H1 (cell line): Measurements from ENCODE around the gene CNBP. TPM values are rescaled to one million over a fixed set of nuclear protein-coding genes. Genes with fewer than 3 reads are reported as not detected.

ENCODE experiments used
- CHD1 ChIP-seq: IDR thresholded peaks from 2 replicates; pipeline ENCODE4 v1.6.1; 2012; ENCODE audit warnings: low read depth, low read length, improper control_type of control experiment
- POLR2AphosphoS5 ChIP-seq: IDR thresholded peaks from 2 replicates; pipeline ENCODE4 v1.6.1; 2011; ENCODE audit warnings: low read depth, low read length
- RNF2 ChIP-seq: fragments of 200-900, 300-1000 bp; sonication (generic); IDR thresholded peaks from 2 replicates; pipeline ENCODE4 v1.7.1; 2016; ENCODE audit warnings: borderline replicate concordance, low read depth, mild to moderate bottlenecking, antibody characterized with exemption, low read length; ENCODE audit not compliant: poor library complexity, severe bottlenecking; ENCODE audit errors: missing control alignments
- SAP30 ChIP-seq: fragments of 300-600 bp; sonication (generic); IDR thresholded peaks from 2 replicates; pipeline ENCODE4 v1.7.1; 2012; ENCODE audit warnings: low read length, moderate library complexity, mild to moderate bottlenecking, inconsistent platforms; ENCODE audit not compliant: insufficient read depth, insufficient replicate concordance
- SP1 ChIP-seq: IDR thresholded peaks from 2 replicates; pipeline ENCODE4 v1.6.1; 2011; ENCODE audit warnings: low read depth, low read length
- YY1 ChIP-seq: IDR thresholded peaks from 2 replicates; pipeline ENCODE4 v1.6.1; 2011; ENCODE audit warnings: low read depth, mild to moderate bottlenecking, low read length
- polyA plus RNA-seq, 7 experiments: library from polyadenylated mRNA; depleted of rRNA in 3 of 7; stranded (reverse) in 5 of 7; unstranded in 2 of 7; fragments of >200 nt in 5 of 7; fragments of 200-250 nt in 2 of 7; gene quantifications; 1 replicate in 5 of 7; 2 replicates in 1 of 7; 4 replicates in 1 of 7; pipeline versions ENCODE4 v1.2.1 to v1.2.3, GENCODE V29; 2011 to 2013; ENCODE audit warnings: missing spikeins in 2 of 7, mixed read lengths in 2 of 7
- total RNA-seq: library from RNA; stranded (reverse); fragmentation: NEBNext Ultra II Directional; extraction: Animal tissue kit (Norgen Biotek cat#: 25700); gene quantifications from 2 replicates; pipeline ENCODE4 v1.2.1, GENCODE V29; 2021
- TF ChIP-seq, protein P1 (sequence below), 3 experiments: IDR thresholded peaks; 1 replicate in 2 of 3; 2 replicates in 1 of 3; pipeline versions ENCODE4 v1.5.1 to v1.6.1; 2011; ENCODE audit warnings: low read length in 3 of 3, mild to moderate bottlenecking in 3 of 3, inconsistent platforms in 2 of 3, low read depth in 1 of 3, moderate library complexity in 1 of 3; ENCODE audit not compliant: insufficient read depth in 1 of 3; ENCODE audit errors: control extremely low read depth in 1 of 3

The CNBP gene
- total and polyA plus RNA-seq, 2 of the 8 experiments (the other 6 are each of a cell fraction or from before 2014, with no cell fraction given): 315 to 371 TPM

DNA sequence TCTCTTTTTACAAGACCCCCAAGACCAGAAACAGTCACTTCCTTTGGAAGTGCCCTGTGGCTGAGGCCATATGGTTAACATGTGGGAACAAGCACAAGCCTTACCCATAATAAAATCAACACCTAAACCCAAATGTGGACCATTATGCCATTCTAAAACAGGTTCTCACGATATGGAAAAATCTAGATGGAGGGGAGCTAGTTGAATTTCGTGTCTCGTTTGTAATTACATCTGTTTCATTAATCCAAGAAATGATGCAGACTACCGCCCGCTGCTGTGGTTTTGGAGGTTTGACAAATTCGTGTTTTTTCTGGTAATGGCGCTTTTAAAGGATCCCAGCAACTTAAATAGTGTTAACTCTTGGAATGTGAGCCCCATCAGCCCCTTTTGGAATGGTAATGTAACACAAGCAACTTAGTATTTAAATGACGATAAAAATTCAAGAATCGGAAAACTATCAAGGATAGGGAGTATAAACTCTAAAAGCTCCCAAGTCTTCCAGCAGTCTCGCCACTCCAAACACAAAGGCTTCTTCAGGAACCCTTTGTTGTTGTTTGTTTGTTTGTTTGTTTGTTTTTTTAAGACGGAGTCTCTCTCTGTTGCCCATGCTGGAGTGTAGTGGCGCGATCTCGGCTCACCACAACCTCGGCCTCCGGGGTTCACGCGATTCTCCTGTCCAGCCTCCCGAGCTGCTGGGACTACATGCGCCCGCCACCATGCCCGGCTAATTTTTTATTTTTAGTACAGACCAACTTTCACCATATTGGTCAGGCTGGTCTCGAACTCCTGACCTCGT lies 1.1 kb downstream of the CNBP start (continued):
- TF ChIP-seq RNF2 (no peak), POLR2AphosphoS5 (peak; percentile 26; the same call in 1 of the 2 replicates), CHD1 (no peak), SAP30 (peak; percentile 35), SP1 (0 out of 2 replicates have a peak, but pooled peaks have one; percentile 9), YY1 (no peak)
- TF ChIP-seq, protein P1, sequence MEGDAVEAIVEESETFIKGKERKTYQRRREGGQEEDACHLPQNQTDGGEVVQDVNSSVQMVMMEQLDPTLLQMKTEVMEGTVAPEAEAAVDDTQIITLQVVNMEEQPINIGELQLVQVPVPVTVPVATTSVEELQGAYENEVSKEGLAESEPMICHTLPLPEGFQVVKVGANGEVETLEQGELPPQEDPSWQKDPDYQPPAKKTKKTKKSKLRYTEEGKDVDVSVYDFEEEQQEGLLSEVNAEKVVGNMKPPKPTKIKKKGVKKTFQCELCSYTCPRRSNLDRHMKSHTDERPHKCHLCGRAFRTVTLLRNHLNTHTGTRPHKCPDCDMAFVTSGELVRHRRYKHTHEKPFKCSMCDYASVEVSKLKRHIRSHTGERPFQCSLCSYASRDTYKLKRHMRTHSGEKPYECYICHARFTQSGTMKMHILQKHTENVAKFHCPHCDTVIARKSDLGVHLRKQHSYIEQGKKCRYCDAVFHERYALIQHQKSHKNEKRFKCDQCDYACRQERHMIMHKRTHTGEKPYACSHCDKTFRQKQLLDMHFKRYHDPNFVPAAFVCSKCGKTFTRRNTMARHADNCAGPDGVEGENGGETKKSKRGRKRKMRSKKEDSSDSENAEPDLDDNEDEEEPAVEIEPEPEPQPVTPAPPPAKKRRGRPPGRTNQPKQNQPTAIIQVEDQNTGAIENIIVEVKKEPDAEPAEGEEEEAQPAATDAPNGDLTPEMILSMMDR (IDR thresholded peaks at IDR 0.05; ENCODE audit: control extremely low read depth in 1 of 3, insufficient read depth in 1 of 3, low read depth in 1 of 3, low read length in 3 of 3): no peak
